ENCODE data around the gene SPOCK1.

SPOCK1 gene

DNA sequence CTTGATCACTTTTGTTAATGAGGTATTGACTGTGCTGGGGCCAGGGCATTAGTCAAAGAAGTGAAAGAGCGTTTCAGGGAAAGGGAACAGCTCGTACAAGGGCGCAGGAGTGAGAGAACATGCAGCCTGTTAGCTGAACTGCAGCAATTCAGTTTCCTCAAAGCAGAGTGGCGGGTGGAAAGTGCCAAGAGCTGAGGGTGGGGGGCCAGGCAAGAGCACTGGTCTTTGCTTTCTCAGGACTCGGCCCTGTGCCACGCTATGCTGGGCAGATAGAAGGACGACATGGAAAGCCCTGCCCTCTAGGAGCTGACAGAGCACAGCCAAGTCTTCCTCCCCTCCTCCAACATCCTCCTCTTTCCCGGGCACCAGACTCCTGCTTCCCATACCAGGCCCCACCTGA, 304.8 kb downstream of the SPOCK1 start:
- no peak for DNase-seq (ENCODE audit: low read depth in 1 of 2, low spot score in 1 of 2)
- TF ChIP-seq POLR2AphosphoS5 (IDR thresholded peaks at IDR 0.05; ENCODE audit: low read depth), result no peak
- no peak for TF ChIP-seq CTCF (IDR thresholded peaks at IDR 0.05; ENCODE audit: insufficient read depth, low read length)
- no peak for TF ChIP-seq SPI1 (IDR thresholded peaks at IDR 0.05; ENCODE audit: borderline replicate concordance, low read depth)
- TF ChIP-seq GABPA (IDR thresholded peaks at IDR 0.05; ENCODE audit: low read depth), result no peak
- no peak for TF ChIP-seq REST (IDR thresholded peaks at IDR 0.05; ENCODE audit: insufficient replicate concordance, low read depth)
- no peak overlapping the region for H3K27ac ChIP-seq (replicated peaks)
- no peak overlapping the region for H3K4me3 ChIP-seq (replicated peaks; ENCODE audit: insufficient read depth, low read length)
- H3K27me3 ChIP-seq (ENCODE audit: insufficient read depth, poor library complexity, severe bottlenecking), result no peaks in the 10 kb centered on the region

- TF ChIP-seq SPI1 (IDR thresholded peaks at IDR 0.05; ENCODE audit: borderline replicate concordance, low read depth) (no peak), REST (IDR thresholded peaks at IDR 0.05; ENCODE audit: insufficient replicate concordance, low read depth) (no peak), GABPA (IDR thresholded peaks at IDR 0.05; ENCODE audit: low read depth) (no peak), CTCF (IDR thresholded peaks at IDR 0.05; ENCODE audit: insufficient read depth, low read length) (no peak), POLR2AphosphoS5 (IDR thresholded peaks at IDR 0.05; ENCODE audit: low read depth) (no peak)
- no peak overlapping the region for H3K27ac ChIP-seq (replicated peaks)
Measured at GRCh38 chr5:137192293-137192743, 306.8 kb downstream of the SPOCK1 start.

DNA sequence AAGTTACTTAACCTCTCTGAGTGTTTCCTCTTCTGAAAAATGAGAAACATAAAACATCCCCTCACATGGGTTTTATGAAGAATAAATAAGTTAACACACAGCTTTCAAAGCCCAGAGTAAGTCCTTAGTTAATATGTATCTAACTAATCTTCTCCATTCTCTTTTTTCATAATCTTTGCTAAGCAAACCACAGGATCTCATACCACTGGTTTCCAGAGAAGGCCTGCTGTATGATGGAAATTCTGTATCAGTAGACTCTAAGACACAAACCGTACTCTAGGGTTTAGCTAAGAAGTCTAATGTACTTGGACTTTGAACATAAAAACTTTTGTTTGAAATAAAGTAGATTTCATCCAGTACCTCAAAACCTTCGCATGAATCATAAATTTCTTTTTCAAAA, 307.9 kb downstream of the SPOCK1 start:
- Histone ChIP-seq H3K27me3 (ENCODE audit: insufficient read depth, poor library complexity, severe bottlenecking) (no peaks in the 10 kb centered on the region), H3K27ac (replicated peaks) (no peak overlapping the region), H3K4me3 (replicated peaks; ENCODE audit: insufficient read depth, low read length) (no peak overlapping the region)
- TF ChIP-seq SPI1 (IDR thresholded peaks at IDR 0.05; ENCODE audit: borderline replicate concordance, low read depth), result no peak
- no peak for TF ChIP-seq GABPA (IDR thresholded peaks at IDR 0.05; ENCODE audit: low read depth)
- no peak for TF ChIP-seq REST (IDR thresholded peaks at IDR 0.05; ENCODE audit: insufficient replicate concordance, low read depth)
- no peak for TF ChIP-seq CTCF (IDR thresholded peaks at IDR 0.05; ENCODE audit: insufficient read depth, low read length)
- TF ChIP-seq POLR2AphosphoS5 (IDR thresholded peaks at IDR 0.05; ENCODE audit: low read depth), result no peak
- DNase-seq (ENCODE audit: low read depth in 1 of 2, low spot score in 1 of 2), result no peak

More at GRCh38 chr5:137192293-137192743, 306.8 kb downstream of the SPOCK1 start:
- no peaks in the 10 kb centered on the region for H3K27me3 ChIP-seq (ENCODE audit: insufficient read depth, poor library complexity, severe bottlenecking)
- H3K4me3 ChIP-seq (replicated peaks; ENCODE audit: insufficient read depth, low read length), result no peak overlapping the region
- DNase-seq (ENCODE audit: low read depth in 1 of 2, low spot score in 1 of 2), result no peak

All from HL-60 (cell line).